ENCODE data around the gene USP40. TPM values are rescaled to one million over a fixed set of nuclear protein-coding genes. Genes with fewer than 3 reads are reported as not detected.

USP40 gene
- polyA plus RNA-seq, 1 donor (not counting 4 experiments of a cell fraction or from before 2014, with no cell fraction given), result 37.3 TPM

DNA sequence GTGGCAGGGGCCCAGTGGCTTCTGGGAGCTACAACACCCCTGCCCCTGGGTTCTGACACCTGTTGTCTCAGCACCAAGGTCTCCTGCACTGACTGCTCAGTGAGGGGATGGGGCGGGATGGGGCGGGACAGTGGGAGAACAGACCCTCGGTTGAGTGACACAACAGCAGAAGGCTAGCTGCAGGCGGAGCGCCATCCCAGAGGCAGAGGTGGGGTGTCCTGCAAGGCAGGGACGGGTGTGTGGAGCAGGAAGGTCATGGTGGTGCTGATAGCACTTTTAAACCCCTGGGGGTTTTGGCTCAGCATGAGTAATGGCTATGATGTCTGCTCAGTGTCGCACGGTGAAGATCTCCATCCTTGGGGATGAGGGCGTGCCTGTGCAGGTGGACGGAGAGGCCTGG is 107.2 kb downstream of the USP40 start:
- no peak for FAIRE-seq
- no peaks in the 10 kb centered on the region for H3K9me3 ChIP-seq (ENCODE audit: control insufficient read depth, low read depth, low read length)
- no peak overlapping the region for H3K4me3 ChIP-seq (ENCODE audit: control insufficient read depth in 2 of 3, extremely low read depth in 1 of 3, insufficient read depth in 2 of 3, low read depth in 1 of 3, low read length in 3 of 3)
- no peak overlapping the region for H3K27ac ChIP-seq (ENCODE audit: control insufficient read depth, insufficient read depth, low read length)
- dilution Hi-C loops (cut with MboI; ENCODE audit: extremely low pct_ligation_motif_present, low sequenced_read_pairs), result no loop called here
- no peaks in the 10 kb centered on the region for H3K79me2 ChIP-seq (ENCODE audit: control insufficient read depth, insufficient read depth, low read length)
- no peaks in the 10 kb centered on the region for H3K9me1 ChIP-seq (ENCODE audit: control insufficient read depth, extremely low read depth, insufficient read depth, low read length)
- no peak overlapping the region for H2AFZ ChIP-seq (ENCODE audit: control insufficient read depth, low read length)
- peaks cover 11 to 18% of the 10 kb centered on the region in 2 experiments for H3K36me3 ChIP-seq (ENCODE audit: control insufficient read depth in 2 of 2, extremely low read depth in 1 of 2, insufficient read depth in 2 of 2, low read length in 2 of 2)
- no peak overlapping the region for H3K4me2 ChIP-seq (ENCODE audit: control insufficient read depth, extremely low read depth, insufficient read depth, low read depth, low read length)
- no peak overlapping the region for H3K9ac ChIP-seq (ENCODE audit: control insufficient read depth, extremely low read depth, insufficient read depth, low read length)
- H3K4me1 ChIP-seq (ENCODE audit: control insufficient read depth, extremely low read depth, insufficient read depth, low read length), result no peaks in the 10 kb centered on the region
- no peak for TF ChIP-seq EZH2 (IDR thresholded peaks at IDR 0.05; ENCODE audit: low read length)
- TF ChIP-seq, protein P1, sequence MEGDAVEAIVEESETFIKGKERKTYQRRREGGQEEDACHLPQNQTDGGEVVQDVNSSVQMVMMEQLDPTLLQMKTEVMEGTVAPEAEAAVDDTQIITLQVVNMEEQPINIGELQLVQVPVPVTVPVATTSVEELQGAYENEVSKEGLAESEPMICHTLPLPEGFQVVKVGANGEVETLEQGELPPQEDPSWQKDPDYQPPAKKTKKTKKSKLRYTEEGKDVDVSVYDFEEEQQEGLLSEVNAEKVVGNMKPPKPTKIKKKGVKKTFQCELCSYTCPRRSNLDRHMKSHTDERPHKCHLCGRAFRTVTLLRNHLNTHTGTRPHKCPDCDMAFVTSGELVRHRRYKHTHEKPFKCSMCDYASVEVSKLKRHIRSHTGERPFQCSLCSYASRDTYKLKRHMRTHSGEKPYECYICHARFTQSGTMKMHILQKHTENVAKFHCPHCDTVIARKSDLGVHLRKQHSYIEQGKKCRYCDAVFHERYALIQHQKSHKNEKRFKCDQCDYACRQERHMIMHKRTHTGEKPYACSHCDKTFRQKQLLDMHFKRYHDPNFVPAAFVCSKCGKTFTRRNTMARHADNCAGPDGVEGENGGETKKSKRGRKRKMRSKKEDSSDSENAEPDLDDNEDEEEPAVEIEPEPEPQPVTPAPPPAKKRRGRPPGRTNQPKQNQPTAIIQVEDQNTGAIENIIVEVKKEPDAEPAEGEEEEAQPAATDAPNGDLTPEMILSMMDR (optimal IDR thresholded peaks at IDR 0.05 in 1 of 3, IDR thresholded peaks at IDR 0.05 in 1 of 3, conservative IDR thresholded peaks at IDR 0.05 in 1 of 3; ENCODE audit: extremely low read depth in 1 of 3, insufficient read depth in 2 of 3, low read length in 3 of 3), result no peak
- no peaks in the 10 kb centered on the region for H4K20me1 ChIP-seq (ENCODE audit: control insufficient read depth, extremely low read depth, insufficient read depth, low read length)
- DNase-seq (ENCODE audit: low read depth, low spot score), result no peak
- no peaks in the 10 kb centered on the region for H3K27me3 ChIP-seq (ENCODE audit: control insufficient read depth, extremely low read depth, insufficient read depth, low read length)

DNA sequence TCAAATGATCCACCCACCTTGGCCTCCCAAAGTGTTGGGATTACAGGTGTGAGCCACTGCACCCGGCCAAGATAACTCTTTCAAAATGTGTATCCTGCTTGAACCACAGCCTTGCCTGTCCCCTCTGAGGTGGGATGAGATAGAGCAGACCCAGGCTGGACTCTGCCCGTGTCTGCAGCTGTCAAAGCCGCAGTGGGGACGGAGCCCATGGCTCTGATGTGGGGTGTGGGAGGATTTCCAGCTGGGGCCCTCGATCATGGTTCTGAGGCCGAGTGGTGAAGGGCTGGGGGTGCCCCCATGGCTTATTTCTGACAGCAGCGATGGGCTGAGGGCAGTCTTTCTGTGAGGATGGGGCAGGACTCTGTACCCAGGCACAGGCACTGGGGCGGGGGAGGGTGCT is 107.8 kb downstream of the USP40 start:
- Histone ChIP-seq H3K36me3 (ENCODE audit: control insufficient read depth in 2 of 2, extremely low read depth in 1 of 2, insufficient read depth in 2 of 2, low read length in 2 of 2) (peaks cover 10 to 18% of the 10 kb centered on the region in 2 experiments), H3K9me1 (ENCODE audit: control insufficient read depth, extremely low read depth, insufficient read depth, low read length) (no peaks in the 10 kb centered on the region), H3K4me1 (ENCODE audit: control insufficient read depth, extremely low read depth, insufficient read depth, low read length) (no peaks in the 10 kb centered on the region), H3K4me2 (ENCODE audit: control insufficient read depth, extremely low read depth, insufficient read depth, low read depth, low read length) (no peak overlapping the region), H3K9me3 (ENCODE audit: control insufficient read depth, low read depth, low read length) (no peaks in the 10 kb centered on the region), H3K27ac (ENCODE audit: control insufficient read depth, insufficient read depth, low read length) (no peak overlapping the region), H4K20me1 (ENCODE audit: control insufficient read depth, extremely low read depth, insufficient read depth, low read length) (no peaks in the 10 kb centered on the region), H3K9ac (ENCODE audit: control insufficient read depth, extremely low read depth, insufficient read depth, low read length) (no peak overlapping the region), H2AFZ (ENCODE audit: control insufficient read depth, low read length) (no peak overlapping the region), H3K79me2 (ENCODE audit: control insufficient read depth, insufficient read depth, low read length) (no peaks in the 10 kb centered on the region), H3K27me3 (ENCODE audit: control insufficient read depth, extremely low read depth, insufficient read depth, low read length) (no peaks in the 10 kb centered on the region), H3K4me3 (ENCODE audit: control insufficient read depth in 2 of 3, extremely low read depth in 1 of 3, insufficient read depth in 2 of 3, low read depth in 1 of 3, low read length in 3 of 3) (no peak overlapping the region)
- TF ChIP-seq, protein P1 (optimal IDR thresholded peaks at IDR 0.05 in 1 of 3, IDR thresholded peaks at IDR 0.05 in 1 of 3, conservative IDR thresholded peaks at IDR 0.05 in 1 of 3; ENCODE audit: extremely low read depth in 1 of 3, insufficient read depth in 2 of 3, low read length in 3 of 3), result no peak
- no peak for TF ChIP-seq EZH2 (IDR thresholded peaks at IDR 0.05; ENCODE audit: low read length)
- no peak for FAIRE-seq
- DNase-seq (ENCODE audit: low read depth, low spot score), result no peak
- dilution Hi-C loops (cut with MboI; ENCODE audit: extremely low pct_ligation_motif_present, low sequenced_read_pairs), result no loop called here

All from keratinocyte (primary cell).